ENCODE results near the gene WDR77. TPM values are rescaled to one million over a fixed set of nuclear protein-coding genes. Genes with fewer than 3 reads are reported as not detected.

WDR77 gene
- polyA plus RNA-seq, 3 donors: 26.4 to 62.2 (median 28.1) TPM

GRCh38 chr1:111404588-111404987, 44.5 kb downstream of the WDR77 start:
- no peaks in the 10 kb centered on the region for H4K20me1 ChIP-seq (ENCODE audit: insufficient read depth, low read length)
- H3K27me3 Mint-ChIP-seq (ENCODE audit: low read depth in 3 of 3): peaks cover 5 to 14% (median 10%) of the 10 kb centered on the region in 3 donors
- no peak overlapping the region for H3K27ac ChIP-seq (ENCODE audit: low read depth in 1 of 2, low read length in 2 of 2)
- no CpG with 5 or more reads among the region's 4 CpGs for WGBS (ENCODE audit: insufficient coverage)
- H3K4me3 Mint-ChIP-seq: no peak overlapping the region
- TF ChIP-seq, protein P1, sequence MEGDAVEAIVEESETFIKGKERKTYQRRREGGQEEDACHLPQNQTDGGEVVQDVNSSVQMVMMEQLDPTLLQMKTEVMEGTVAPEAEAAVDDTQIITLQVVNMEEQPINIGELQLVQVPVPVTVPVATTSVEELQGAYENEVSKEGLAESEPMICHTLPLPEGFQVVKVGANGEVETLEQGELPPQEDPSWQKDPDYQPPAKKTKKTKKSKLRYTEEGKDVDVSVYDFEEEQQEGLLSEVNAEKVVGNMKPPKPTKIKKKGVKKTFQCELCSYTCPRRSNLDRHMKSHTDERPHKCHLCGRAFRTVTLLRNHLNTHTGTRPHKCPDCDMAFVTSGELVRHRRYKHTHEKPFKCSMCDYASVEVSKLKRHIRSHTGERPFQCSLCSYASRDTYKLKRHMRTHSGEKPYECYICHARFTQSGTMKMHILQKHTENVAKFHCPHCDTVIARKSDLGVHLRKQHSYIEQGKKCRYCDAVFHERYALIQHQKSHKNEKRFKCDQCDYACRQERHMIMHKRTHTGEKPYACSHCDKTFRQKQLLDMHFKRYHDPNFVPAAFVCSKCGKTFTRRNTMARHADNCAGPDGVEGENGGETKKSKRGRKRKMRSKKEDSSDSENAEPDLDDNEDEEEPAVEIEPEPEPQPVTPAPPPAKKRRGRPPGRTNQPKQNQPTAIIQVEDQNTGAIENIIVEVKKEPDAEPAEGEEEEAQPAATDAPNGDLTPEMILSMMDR (IDR thresholded peaks at IDR 0.05): no peak
- H3K4me1 Mint-ChIP-seq: peaks cover 6% of the 10 kb centered on the region
- no peak overlapping the region for H3K9ac ChIP-seq (ENCODE audit: insufficient read depth, low read length, poor library complexity, severe bottlenecking)
- peaks cover 0 to 8% of the 10 kb centered on the region in 2 donors for H3K27me3 ChIP-seq (ENCODE audit: control insufficient read depth in 2 of 2, insufficient read depth in 2 of 2, low read length in 2 of 2)
- H3K4me1 ChIP-seq (ENCODE audit: control insufficient read depth in 1 of 2, insufficient read depth in 2 of 2, low read length in 2 of 2): no peaks in the 10 kb centered on the region
- no peaks in the 10 kb centered on the region for H3K36me3 Mint-ChIP-seq
- no peaks in the 10 kb centered on the region for H3K9me3 Mint-ChIP-seq
- no peak overlapping the region for H3K27ac Mint-ChIP-seq
- H3K4me2 ChIP-seq (replicated peaks; ENCODE audit: extremely low read depth, low read length, poor library complexity, severe bottlenecking): no peak overlapping the region
- no peaks in the 10 kb centered on the region for H3K9me3 ChIP-seq (replicated peaks in 1 of 2; ENCODE audit: control insufficient read depth in 1 of 2, insufficient read depth in 1 of 2, low read length in 2 of 2)
- no peak overlapping the region for H2AFZ ChIP-seq (ENCODE audit: insufficient read depth, low read depth, low read length, poor library complexity, severe bottlenecking)
- intact Hi-C loops (cut with micrococcal nuclease): loop anchor here in 1 of 2 donors (5.0 to 10.0 kb wide), 2 partner anchors 180 to 372 kb away; partner anchors contain the start of gene CHI3L2
- no peaks in the 10 kb centered on the region for H3K36me3 ChIP-seq (replicated peaks in 1 of 2; ENCODE audit: control insufficient read depth in 1 of 2, insufficient read depth in 2 of 2, low read length in 2 of 2)
- no peak overlapping the region for H3K4me3 ChIP-seq (replicated peaks in 1 of 3; ENCODE audit: low read depth in 2 of 3, low read length in 3 of 3)
- DNase-seq: no peak
- H3K79me2 ChIP-seq (ENCODE audit: insufficient read depth, low read length): no peaks in the 10 kb centered on the region

- intact Hi-C loops (cut with micrococcal nuclease): loop anchor here in 1 of 2 donors (5.0 to 10.0 kb wide), 2 partner anchors 177 to 370 kb away; partner anchors contain the start of gene CHI3L2
- peaks cover 6% of the 10 kb centered on the region for H3K4me1 Mint-ChIP-seq
Measured at GRCh38 chr1:111402083-111402482, 47.0 kb downstream of the WDR77 start.

More at GRCh38 chr1:111402083-111402482, 47.0 kb downstream of the WDR77 start:
- Histone ChIP-seq H3K4me1 (ENCODE audit: control insufficient read depth in 1 of 2, insufficient read depth in 2 of 2, low read length in 2 of 2) (no peaks in the 10 kb centered on the region), H4K20me1 (ENCODE audit: insufficient read depth, low read length) (no peaks in the 10 kb centered on the region), H3K36me3 (replicated peaks in 1 of 2; ENCODE audit: control insufficient read depth in 1 of 2, insufficient read depth in 2 of 2, low read length in 2 of 2) (no peaks in the 10 kb centered on the region), H3K4me3 (replicated peaks in 1 of 3; ENCODE audit: low read depth in 2 of 3, low read length in 3 of 3) (no peak overlapping the region), H3K79me2 (ENCODE audit: insufficient read depth, low read length) (no peaks in the 10 kb centered on the region), H3K27ac (ENCODE audit: low read depth in 1 of 2, low read length in 2 of 2) (no peak overlapping the region), H3K9me3 (replicated peaks in 1 of 2; ENCODE audit: control insufficient read depth in 1 of 2, insufficient read depth in 1 of 2, low read length in 2 of 2) (no peaks in the 10 kb centered on the region), H3K9ac (ENCODE audit: insufficient read depth, low read length, poor library complexity, severe bottlenecking) (no peak overlapping the region), H2AFZ (ENCODE audit: insufficient read depth, low read depth, low read length, poor library complexity, severe bottlenecking) (no peak overlapping the region), H3K27me3 (ENCODE audit: control insufficient read depth in 2 of 2, insufficient read depth in 2 of 2, low read length in 2 of 2) (peaks cover 0 to 8% of the 10 kb centered on the region in 2 donors), H3K4me2 (replicated peaks; ENCODE audit: extremely low read depth, low read length, poor library complexity, severe bottlenecking) (no peak overlapping the region)
- no peak overlapping the region for H3K27ac Mint-ChIP-seq
- no peak for DNase-seq
- H3K27me3 Mint-ChIP-seq (ENCODE audit: low read depth in 3 of 3): peaks cover 8 to 17% (median 12%) of the 10 kb centered on the region in 3 donors
- no peaks in the 10 kb centered on the region for H3K36me3 Mint-ChIP-seq
- peaks cover 0 to 3% (median 0%) of the 10 kb centered on the region in 7 donors for H3K9me3 Mint-ChIP-seq
- TF ChIP-seq, protein P1 (IDR thresholded peaks at IDR 0.05): no peak
- H3K4me3 Mint-ChIP-seq: no peak overlapping the region
- WGBS (ENCODE audit: insufficient coverage): 100% methylated on average over 1 of the region's 5 CpGs
